ENCODE measurements around the gene SLC1A2.
A peak's percentile ranks its signal among the peaks of the same experiment; 100 is the strongest.

SLC1A2 gene

GRCh38 chr11:35324981-35325380, 94.4 kb downstream of the SLC1A2 start:
- DNase-seq (ENCODE audit: low read depth): peak; percentile 76

GRCh38 chr11:35324183-35324886, 95.0 kb downstream of the SLC1A2 start:
- no peak for DNase-seq (ENCODE audit: low read depth)

- DNase-seq (ENCODE audit: low read depth): peak; percentile 64
Observed at GRCh38 chr11:35323076-35323868, 96.1 kb downstream of the SLC1A2 start.

GRCh38 chr11:35322318-35322979, 96.9 kb downstream of the SLC1A2 start:
- DNase-seq (ENCODE audit: low read depth): no peak

- peak; percentile 87 for DNase-seq (ENCODE audit: low read depth)
Observed at GRCh38 chr11:35321532-35322317, 97.6 kb downstream of the SLC1A2 start.

- DNase-seq (ENCODE audit: low read depth): no peak
Observed at GRCh38 chr11:35321111-35321510, 98.2 kb downstream of the SLC1A2 start.

- DNase-seq (ENCODE audit: low read depth): peak; percentile 55
Observed at GRCh38 chr11:35318977-35319925, 100.1 kb downstream of the SLC1A2 start.

- DNase-seq (ENCODE audit: low read depth): no peak
Observed at GRCh38 chr11:35318309-35318708, 101.0 kb downstream of the SLC1A2 start.

GRCh38 chr11:35317253-35317652, 102.1 kb downstream of the SLC1A2 start:
- DNase-seq (ENCODE audit: low read depth): no peak

- DNase-seq (ENCODE audit: low read depth): peak; percentile 56
Observed at GRCh38 chr11:35316161-35316560, 103.2 kb downstream of the SLC1A2 start.

GRCh38 chr11:35313760-35314153, 105.6 kb downstream of the SLC1A2 start:
- no peak for DNase-seq (ENCODE audit: low read depth)

- DNase-seq (ENCODE audit: low read depth): no peak
Observed at GRCh38 chr11:35313066-35313759, 106.1 kb downstream of the SLC1A2 start.

GRCh38 chr11:35311331-35311730, 108.0 kb downstream of the SLC1A2 start:
- no peak for DNase-seq (ENCODE audit: low read depth)

- DNase-seq (ENCODE audit: low read depth): no peak
Observed at GRCh38 chr11:35308157-35308556, 111.2 kb downstream of the SLC1A2 start.

GRCh38 chr11:35307221-35307621, 112.1 kb downstream of the SLC1A2 start:
- no peak for DNase-seq (ENCODE audit: low read depth)

- DNase-seq (ENCODE audit: low read depth): peak; percentile 61
Observed at GRCh38 chr11:35305670-35306382, 113.5 kb downstream of the SLC1A2 start.

- DNase-seq (ENCODE audit: low read depth): peak; percentile 12
Observed at GRCh38 chr11:35304900-35305460, 114.4 kb downstream of the SLC1A2 start.

GRCh38 chr11:35304386-35304775, 115.0 kb downstream of the SLC1A2 start:
- DNase-seq (ENCODE audit: low read depth): peak; percentile 76

All from EH (cell line).